ENCODE data around the gene KASH5. TPM values are rescaled to one million over a fixed set of nuclear protein-coding genes. Genes with fewer than 3 reads are reported as not detected.

KASH5 gene
- total and polyA plus RNA-seq, 2 donors (not counting 1 experiment from before 2014, with no cell fraction given): 0.67 to 0.74 TPM

DNA sequence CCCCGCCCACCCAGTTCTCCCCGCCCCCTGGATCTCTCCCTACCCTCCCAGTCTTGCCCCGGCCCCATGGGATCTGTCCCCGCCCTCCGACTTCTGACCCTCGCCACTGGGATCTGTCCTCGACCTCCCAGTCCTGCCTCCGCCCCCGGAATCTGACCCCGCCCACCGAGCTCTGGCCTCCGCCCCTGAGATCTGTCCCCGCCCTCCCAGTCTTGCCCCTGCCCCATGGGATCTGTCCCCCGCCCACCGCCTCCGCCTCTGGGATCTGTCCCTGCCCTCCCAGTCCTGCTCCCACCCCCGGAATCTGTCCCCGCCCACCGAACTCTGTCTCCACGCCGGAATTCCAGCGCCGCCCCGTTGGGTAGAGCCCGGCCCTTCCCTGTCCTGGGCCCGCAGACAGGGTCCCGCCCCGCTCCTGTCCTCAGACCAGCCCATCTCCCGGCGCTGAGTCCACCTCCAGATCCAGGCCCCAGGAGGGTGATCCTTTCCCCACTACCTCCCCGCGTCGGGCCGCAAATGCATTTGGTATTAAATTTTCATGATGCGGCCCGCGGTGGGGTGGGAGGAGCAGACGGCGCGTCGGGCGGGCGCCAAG, 54.8 kb downstream of the KASH5 start:
- CTCF ChIA-PET: interaction anchor here (0.6 to 5.1 kb wide), 16 partner anchors 9 to 220 kb away, joined by 3 to 70 read pairs (median 4); partner anchors contain the start of genes CD37, FLT3LG and PIH1D1
- peaks cover 31% of the 10 kb centered on the region for H3K4me1 Mint-ChIP-seq

More for the DNA sequence above, 54.8 kb downstream of the KASH5 start:
- H3K4me3 ChIP-seq (ENCODE audit: control extremely low read depth in 1 of 5, extremely low read depth in 1 of 5, insufficient read depth in 1 of 5, low read depth in 2 of 5, low read length in 4 of 5): peak overlapping the region; percentile 12 to 80 (median 71)
- peaks cover 9% of the 10 kb centered on the region for H4K20me1 ChIP-seq (ENCODE audit: control insufficient read depth, insufficient read depth, low read length, poor library complexity, severe bottlenecking)
- ATAC-seq (ENCODE audit: low read depth) (peak; percentile 28), DNase-seq (no peak)
- H2AFZ ChIP-seq (ENCODE audit: insufficient read depth, low read depth, low read length, poor library complexity, severe bottlenecking): peak overlapping the region; percentile 97
- H3K4me2 ChIP-seq (replicated peaks; ENCODE audit: low read depth, low read length, poor library complexity, severe bottlenecking): peak overlapping the region; percentile 99
- peak overlapping the region; percentile 89 for H3K9ac ChIP-seq (ENCODE audit: low read length)
- peak overlapping the region; percentile 95 for H3K27ac Mint-ChIP-seq
- H3K36me3 ChIP-seq (replicated peaks in 1 of 2; ENCODE audit: control extremely low read depth in 1 of 2, control insufficient read depth in 1 of 2, extremely low read depth in 1 of 2, insufficient read depth in 2 of 2, low read length in 1 of 2): peaks cover 0 to 19% of the 10 kb centered on the region in 2 experiments
- WGBS (ENCODE audit: insufficient coverage): under 1% methylated on average over 40 of the region's 43 CpGs
- no peak for TF ChIP-seq EZH2 (IDR thresholded peaks at IDR 0.05; ENCODE audit: borderline replicate concordance, insufficient read depth, low read depth, low read length, poor library complexity, severe bottlenecking)
- TF ChIP-seq, protein P1, sequence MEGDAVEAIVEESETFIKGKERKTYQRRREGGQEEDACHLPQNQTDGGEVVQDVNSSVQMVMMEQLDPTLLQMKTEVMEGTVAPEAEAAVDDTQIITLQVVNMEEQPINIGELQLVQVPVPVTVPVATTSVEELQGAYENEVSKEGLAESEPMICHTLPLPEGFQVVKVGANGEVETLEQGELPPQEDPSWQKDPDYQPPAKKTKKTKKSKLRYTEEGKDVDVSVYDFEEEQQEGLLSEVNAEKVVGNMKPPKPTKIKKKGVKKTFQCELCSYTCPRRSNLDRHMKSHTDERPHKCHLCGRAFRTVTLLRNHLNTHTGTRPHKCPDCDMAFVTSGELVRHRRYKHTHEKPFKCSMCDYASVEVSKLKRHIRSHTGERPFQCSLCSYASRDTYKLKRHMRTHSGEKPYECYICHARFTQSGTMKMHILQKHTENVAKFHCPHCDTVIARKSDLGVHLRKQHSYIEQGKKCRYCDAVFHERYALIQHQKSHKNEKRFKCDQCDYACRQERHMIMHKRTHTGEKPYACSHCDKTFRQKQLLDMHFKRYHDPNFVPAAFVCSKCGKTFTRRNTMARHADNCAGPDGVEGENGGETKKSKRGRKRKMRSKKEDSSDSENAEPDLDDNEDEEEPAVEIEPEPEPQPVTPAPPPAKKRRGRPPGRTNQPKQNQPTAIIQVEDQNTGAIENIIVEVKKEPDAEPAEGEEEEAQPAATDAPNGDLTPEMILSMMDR (IDR thresholded peaks at IDR 0.05): no peak
- no peaks in the 10 kb centered on the region for H3K79me2 ChIP-seq (ENCODE audit: control insufficient read depth, insufficient read depth, low read length)
- intact Hi-C loops (cut with micrococcal nuclease): loop anchor here (1.0 to 2.0 kb wide), 7 partner anchors 8 to 177 kb away; partner anchors contain the start of genes PIH1D1 and RPS11
- POLR2A ChIA-PET: interaction anchor here (0.6 to 2.3 kb wide), 7 partner anchors 26 to 138 kb away, joined by 4 to 20 read pairs (median 7); partner anchors contain the start of gene CD37
- peak overlapping the region in 1 of 2 donors; percentile 72 for H3K27ac ChIP-seq (ENCODE audit: low read length in 2 of 2)
- peak overlapping the region; percentile 93 for H3K4me3 Mint-ChIP-seq
- H3K9me3 Mint-ChIP-seq (ENCODE audit: insufficient read depth): no peaks in the 10 kb centered on the region
- H3K27me3 ChIP-seq (replicated peaks in 1 of 4; ENCODE audit: control extremely low read depth in 1 of 4, control insufficient read depth in 3 of 4, insufficient read depth in 4 of 4, low read length in 3 of 4): peaks cover 2 to 46% (median 38%) of the 10 kb centered on the region in 4 experiments
- H3K9me3 ChIP-seq (ENCODE audit: control extremely low read depth in 1 of 3, control insufficient read depth in 2 of 3, insufficient read depth in 1 of 3, low read length in 2 of 3): peaks cover 0 to 14% (median 0%) of the 10 kb centered on the region in 3 donors
- H3K27me3 Mint-ChIP-seq: peaks cover 44% of the 10 kb centered on the region
- H3K4me1 ChIP-seq (ENCODE audit: control insufficient read depth in 2 of 2, insufficient read depth in 2 of 2, low read length in 2 of 2): peaks cover 18 to 31% of the 10 kb centered on the region in 2 donors

Measured in B cell (primary cell).